ENCODE results near the gene SOS2. TPM values are rescaled to one million over a fixed set of nuclear protein-coding genes. Genes with fewer than 3 reads are reported as not detected.
"Not testable (repeated sequence)": the region's sequence is repeated elsewhere in the genome, so short reads cannot be mapped to it uniquely, and the experiment has no call there.

SOS2 gene
- total and polyA plus RNA-seq, 2 donors (not counting 3 experiments of a cell fraction or from before 2014, with no cell fraction given): 6.7 to 21.3 TPM

DNA sequence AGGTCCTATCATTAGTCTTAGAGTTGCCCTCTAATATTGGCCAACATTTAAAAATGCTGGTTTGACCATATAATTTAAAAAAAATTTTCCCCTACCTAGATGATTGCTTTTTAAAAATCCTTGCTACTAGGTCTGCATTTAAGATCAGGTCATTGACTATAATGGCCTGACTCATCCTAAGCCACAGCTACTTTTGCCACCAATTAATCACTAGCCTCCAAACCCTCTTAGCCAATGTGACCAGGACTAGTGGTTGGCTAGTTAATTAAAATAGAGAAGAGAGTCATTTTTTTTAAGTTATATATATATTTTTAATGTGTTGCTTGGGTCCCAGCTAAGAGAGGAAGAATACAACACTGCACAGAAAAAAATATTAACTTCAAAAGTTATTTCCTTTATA, 57.5 kb downstream of the SOS2 start:
- H4K20me1 ChIP-seq (replicated peaks; ENCODE audit: control insufficient read depth, extremely low read depth, insufficient read depth, low read length): no peaks in the 10 kb centered on the region
- ChIA-PET CTCF (interaction anchor here (1.1 to 1.8 kb wide), 2 partner anchors 10 to 13 kb away, joined by 3 to 6 read pairs; no protein-coding TSS in a partner anchor), POLR2A (no interaction called here)
- H3K4me2 ChIP-seq (ENCODE audit: insufficient read depth, low read length): no peak overlapping the region
- dilution Hi-C loops (cut with MboI; ENCODE audit: extremely low pct_ligation_motif_present, low sequenced_read_pairs): no loop called here
- TF ChIP-seq FOS (IDR thresholded peaks at IDR 0.05; ENCODE audit: borderline replicate concordance, insufficient read depth, low read length) (no peak), MYC (IDR thresholded peaks at IDR 0.05; ENCODE audit: low read depth, low read length) (no peak)
- no peaks in the 10 kb centered on the region for H3K27me3 ChIP-seq (ENCODE audit: control insufficient read depth in 2 of 2, insufficient read depth in 2 of 2, low read length in 2 of 2)
- H3K9ac ChIP-seq (replicated peaks; ENCODE audit: extremely low read depth, insufficient read depth, low read length): no peak overlapping the region
- DNase-seq (ENCODE audit: low read depth, low spot score) (no peak), FAIRE-seq (no peak)
- no peak overlapping the region for H2AFZ ChIP-seq (ENCODE audit: low read depth, low read length)
- no peaks in the 10 kb centered on the region for H3K4me1 ChIP-seq (ENCODE audit: control insufficient read depth, extremely low read depth, insufficient read depth, low read length)
- no peaks in the 10 kb centered on the region for H3K79me2 ChIP-seq (ENCODE audit: control insufficient read depth, insufficient read depth, low read length)
- peaks cover 1 to 5% of the 10 kb centered on the region in 2 experiments for H3K36me3 ChIP-seq (ENCODE audit: control insufficient read depth in 2 of 2, extremely low read depth in 1 of 2, insufficient read depth in 2 of 2, low read length in 2 of 2)
- no peaks in the 10 kb centered on the region for H3K9me3 ChIP-seq (replicated peaks; ENCODE audit: control insufficient read depth, insufficient read depth, low read length)
- no peaks in the 10 kb centered on the region for H3K9me1 ChIP-seq (replicated peaks; ENCODE audit: control insufficient read depth, extremely low read depth, insufficient read depth, low read length)
- no TSS peak for BruUV-seq (replicated peaks)
- H3K27ac ChIP-seq (ENCODE audit: insufficient read depth, low read depth, low read length): no peak overlapping the region
- intact Hi-C loops (cut with micrococcal nuclease): no loop called here
- H3K4me3 ChIP-seq (replicated peaks in 1 of 3; ENCODE audit: insufficient read depth in 1 of 3, low read depth in 1 of 3, low read length in 3 of 3): no peak overlapping the region

DNA sequence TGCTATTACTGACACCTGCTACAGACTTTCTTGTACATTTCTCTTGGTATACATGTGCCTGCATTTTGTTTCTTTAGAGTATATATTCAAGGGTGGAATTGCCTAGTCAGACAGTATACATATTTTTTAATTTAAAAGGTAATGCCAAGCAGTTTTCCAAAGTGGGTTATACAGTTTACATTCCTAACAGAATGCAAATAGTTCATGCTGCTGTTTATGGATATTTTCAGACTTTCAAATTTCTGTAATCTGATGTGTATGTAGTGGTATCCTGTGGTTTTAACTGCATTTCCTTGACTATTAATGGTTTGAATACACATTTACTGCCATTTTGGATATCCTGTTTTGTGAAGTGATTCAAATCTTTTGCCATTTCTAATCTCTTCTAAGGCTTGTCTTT, 59.5 kb downstream of the SOS2 start:
- Histone ChIP-seq H3K4me2 (ENCODE audit: insufficient read depth, low read length) (no peak overlapping the region), H3K27ac (ENCODE audit: insufficient read depth, low read depth, low read length) (no peak overlapping the region), H3K4me3 (replicated peaks in 1 of 3; ENCODE audit: insufficient read depth in 1 of 3, low read depth in 1 of 3, low read length in 3 of 3) (no peak overlapping the region), H2AFZ (ENCODE audit: low read depth, low read length) (no peak overlapping the region), H3K36me3 (ENCODE audit: control insufficient read depth in 2 of 2, extremely low read depth in 1 of 2, insufficient read depth in 2 of 2, low read length in 2 of 2) (peaks cover 0 to 5% of the 10 kb centered on the region in 2 experiments), H3K4me1 (ENCODE audit: control insufficient read depth, extremely low read depth, insufficient read depth, low read length) (no peaks in the 10 kb centered on the region), H3K9me1 (replicated peaks; ENCODE audit: control insufficient read depth, extremely low read depth, insufficient read depth, low read length) (no peaks in the 10 kb centered on the region), H3K27me3 (ENCODE audit: control insufficient read depth in 2 of 2, insufficient read depth in 2 of 2, low read length in 2 of 2) (no peaks in the 10 kb centered on the region), H4K20me1 (replicated peaks; ENCODE audit: control insufficient read depth, extremely low read depth, insufficient read depth, low read length) (no peaks in the 10 kb centered on the region), H3K79me2 (ENCODE audit: control insufficient read depth, insufficient read depth, low read length) (no peaks in the 10 kb centered on the region), H3K9ac (replicated peaks; ENCODE audit: extremely low read depth, insufficient read depth, low read length) (no peak overlapping the region), H3K9me3 (replicated peaks; ENCODE audit: control insufficient read depth, insufficient read depth, low read length) (no peaks in the 10 kb centered on the region)
- FAIRE-seq (no peak), DNase-seq (ENCODE audit: low read depth, low spot score) (no peak)
- ChIA-PET POLR2A (no interaction called here), CTCF (no interaction called here)
- dilution Hi-C loops (cut with MboI; ENCODE audit: extremely low pct_ligation_motif_present, low sequenced_read_pairs): no loop called here
- intact Hi-C loops (cut with micrococcal nuclease): no loop called here
- no peak for TF ChIP-seq MYC (IDR thresholded peaks at IDR 0.05; ENCODE audit: low read depth, low read length)
- no peak for TF ChIP-seq FOS (IDR thresholded peaks at IDR 0.05; ENCODE audit: borderline replicate concordance, insufficient read depth, low read length)
- TF ChIP-seq POLR2AphosphoS5 (IDR thresholded peaks at IDR 0.05; ENCODE audit: insufficient read depth, low read depth, low read length): no peak
- TF ChIP-seq, protein P1, sequence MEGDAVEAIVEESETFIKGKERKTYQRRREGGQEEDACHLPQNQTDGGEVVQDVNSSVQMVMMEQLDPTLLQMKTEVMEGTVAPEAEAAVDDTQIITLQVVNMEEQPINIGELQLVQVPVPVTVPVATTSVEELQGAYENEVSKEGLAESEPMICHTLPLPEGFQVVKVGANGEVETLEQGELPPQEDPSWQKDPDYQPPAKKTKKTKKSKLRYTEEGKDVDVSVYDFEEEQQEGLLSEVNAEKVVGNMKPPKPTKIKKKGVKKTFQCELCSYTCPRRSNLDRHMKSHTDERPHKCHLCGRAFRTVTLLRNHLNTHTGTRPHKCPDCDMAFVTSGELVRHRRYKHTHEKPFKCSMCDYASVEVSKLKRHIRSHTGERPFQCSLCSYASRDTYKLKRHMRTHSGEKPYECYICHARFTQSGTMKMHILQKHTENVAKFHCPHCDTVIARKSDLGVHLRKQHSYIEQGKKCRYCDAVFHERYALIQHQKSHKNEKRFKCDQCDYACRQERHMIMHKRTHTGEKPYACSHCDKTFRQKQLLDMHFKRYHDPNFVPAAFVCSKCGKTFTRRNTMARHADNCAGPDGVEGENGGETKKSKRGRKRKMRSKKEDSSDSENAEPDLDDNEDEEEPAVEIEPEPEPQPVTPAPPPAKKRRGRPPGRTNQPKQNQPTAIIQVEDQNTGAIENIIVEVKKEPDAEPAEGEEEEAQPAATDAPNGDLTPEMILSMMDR (IDR thresholded peaks at IDR 0.05; ENCODE audit: extremely low read depth in 1 of 2, insufficient read depth in 1 of 2, low read depth in 1 of 2, low read length in 2 of 2): no peak
- TF ChIP-seq, protein P2, sequence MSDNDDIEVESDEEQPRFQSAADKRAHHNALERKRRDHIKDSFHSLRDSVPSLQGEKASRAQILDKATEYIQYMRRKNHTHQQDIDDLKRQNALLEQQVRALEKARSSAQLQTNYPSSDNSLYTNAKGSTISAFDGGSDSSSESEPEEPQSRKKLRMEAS (IDR thresholded peaks at IDR 0.05; ENCODE audit: insufficient read depth, insufficient read length): no peak
- TF ChIP-seq JUN (IDR thresholded peaks at IDR 0.05; ENCODE audit: borderline replicate concordance, insufficient read depth, insufficient read length, low read depth): no peak
- TF ChIP-seq EZH2 (IDR thresholded peaks at IDR 0.05; ENCODE audit: borderline replicate concordance, low read depth, low read length, severe bottlenecking): no peak
- no peak for TF ChIP-seq GATA2 (IDR thresholded peaks at IDR 0.05; ENCODE audit: insufficient read depth, insufficient read length, low read depth, low read length)
- no peak for TF ChIP-seq POLR2A (IDR thresholded peaks at IDR 0.05; ENCODE audit: low read depth, low read length)
- BruUV-seq (replicated peaks): no TSS peak

DNA sequence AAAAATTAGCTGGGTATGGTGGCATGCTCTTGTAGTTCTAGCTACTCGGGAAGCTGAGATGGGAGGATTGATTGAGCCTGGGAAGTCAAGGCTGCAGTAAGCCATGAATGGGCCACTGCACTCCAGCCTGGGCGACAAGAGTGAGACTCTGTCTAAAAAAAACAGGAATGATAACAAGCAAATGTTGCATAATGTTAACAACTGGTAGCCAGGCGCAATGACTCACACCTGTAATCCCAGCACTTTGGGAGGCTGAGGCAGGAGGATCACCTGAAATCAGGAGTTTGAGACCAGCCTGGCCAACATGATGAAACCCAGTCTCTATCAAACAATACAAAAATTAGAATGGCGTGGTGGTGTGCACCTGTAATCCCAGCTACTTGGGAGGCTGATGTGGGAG, 64.0 kb downstream of the SOS2 start:
- H3K79me2 ChIP-seq (ENCODE audit: control insufficient read depth, insufficient read depth, low read length); H3K27ac ChIP-seq (ENCODE audit: insufficient read depth, low read depth, low read length); H3K9me3 ChIP-seq (replicated peaks; ENCODE audit: control insufficient read depth, insufficient read depth, low read length); H3K4me1 ChIP-seq (ENCODE audit: control insufficient read depth, extremely low read depth, insufficient read depth, low read length); BruUV-seq (replicated peaks); H3K4me2 ChIP-seq (ENCODE audit: insufficient read depth, low read length); H3K9ac ChIP-seq (replicated peaks; ENCODE audit: extremely low read depth, insufficient read depth, low read length); FAIRE-seq; CTCF ChIA-PET; H3K4me3 ChIP-seq (replicated peaks in 1 of 3; ENCODE audit: insufficient read depth in 1 of 3, low read depth in 1 of 3, low read length in 3 of 3); H3K9me1 ChIP-seq (replicated peaks; ENCODE audit: control insufficient read depth, extremely low read depth, insufficient read depth, low read length); H4K20me1 ChIP-seq (replicated peaks; ENCODE audit: control insufficient read depth, extremely low read depth, insufficient read depth, low read length); DNase-seq (ENCODE audit: low read depth, low spot score); H2AFZ ChIP-seq (ENCODE audit: low read depth, low read length); dilution Hi-C loops (cut with MboI; ENCODE audit: extremely low pct_ligation_motif_present, low sequenced_read_pairs); H3K27me3 ChIP-seq (ENCODE audit: control insufficient read depth in 2 of 2, insufficient read depth in 2 of 2, low read length in 2 of 2); H3K36me3 ChIP-seq (ENCODE audit: control insufficient read depth in 2 of 2, extremely low read depth in 1 of 2, insufficient read depth in 2 of 2, low read length in 2 of 2); POLR2A ChIA-PET: not testable (repeated sequence)
- intact Hi-C loops (cut with micrococcal nuclease): loop anchor here (5.0 kb wide), 1 partner anchor 365 kb away; the partner anchor contains the start of gene MAP4K5
